Measurements from ENCODE around the gene ACAN.

Gene ACAN

GRCh38 chr15:88803241-88803919 lies at the start of gene ACAN:
ACAN (plus strand) TSS chr15:88803436; CDS start chr15:88836207, 32,771 bp downstream.
- in situ Hi-C loops (cut with MboI; ENCODE audit: low sequenced_read_pairs) = no loop called here

GRCh38 chr15:88756521-88756920 lies 46.7 kb upstream of the ACAN start:
- in situ Hi-C loops (cut with MboI; ENCODE audit: low sequenced_read_pairs) = no loop called here

GRCh38 chr15:88756921-88757320 lies 46.3 kb upstream of the ACAN start:
- in situ Hi-C loops (cut with MboI; ENCODE audit: low sequenced_read_pairs) = no loop called here

- in situ Hi-C loops (cut with MboI; ENCODE audit: low sequenced_read_pairs) = no loop called here
Measured at GRCh38 chr15:88759872-88760271, 43.4 kb upstream of the ACAN start.

GRCh38 chr15:88764448-88764847 lies 38.8 kb upstream of the ACAN start:
- in situ Hi-C loops (cut with MboI; ENCODE audit: low sequenced_read_pairs) = no loop called here

- in situ Hi-C loops (cut with MboI; ENCODE audit: low sequenced_read_pairs) = no loop called here
Measured at GRCh38 chr15:88765212-88765611, 38.0 kb upstream of the ACAN start.

GRCh38 chr15:88769161-88769971 lies 33.9 kb upstream of the ACAN start:
- in situ Hi-C loops (cut with MboI; ENCODE audit: low sequenced_read_pairs) = no loop called here

- in situ Hi-C loops (cut with MboI; ENCODE audit: low sequenced_read_pairs) = no loop called here
Measured at GRCh38 chr15:88775776-88776175, 27.5 kb upstream of the ACAN start.

GRCh38 chr15:88776646-88777045 lies 26.6 kb upstream of the ACAN start:
- in situ Hi-C loops (cut with MboI; ENCODE audit: low sequenced_read_pairs) = no loop called here

- in situ Hi-C loops (cut with MboI; ENCODE audit: low sequenced_read_pairs) = no loop called here
Measured at GRCh38 chr15:88779944-88780343, 23.3 kb upstream of the ACAN start.

- in situ Hi-C loops (cut with MboI; ENCODE audit: low sequenced_read_pairs) = no loop called here
Measured at GRCh38 chr15:88782465-88782864, 20.8 kb upstream of the ACAN start.

GRCh38 chr15:88785217-88785616 lies 18.0 kb upstream of the ACAN start:
- in situ Hi-C loops (cut with MboI; ENCODE audit: low sequenced_read_pairs) = no loop called here

GRCh38 chr15:88788036-88788435 lies 15.2 kb upstream of the ACAN start:
- in situ Hi-C loops (cut with MboI; ENCODE audit: low sequenced_read_pairs) = no loop called here

GRCh38 chr15:88788816-88789215 lies 14.4 kb upstream of the ACAN start:
- in situ Hi-C loops (cut with MboI; ENCODE audit: low sequenced_read_pairs) = no loop called here

GRCh38 chr15:88790486-88790885 lies 12.8 kb upstream of the ACAN start:
- in situ Hi-C loops (cut with MboI; ENCODE audit: low sequenced_read_pairs) = no loop called here

GRCh38 chr15:88791637-88792036 lies 11.6 kb upstream of the ACAN start:
- in situ Hi-C loops (cut with MboI; ENCODE audit: low sequenced_read_pairs) = no loop called here

GRCh38 chr15:88792342-88793282 lies 10.6 kb upstream of the ACAN start:
- in situ Hi-C loops (cut with MboI; ENCODE audit: low sequenced_read_pairs) = no loop called here

GRCh38 chr15:88794001-88794400 lies 9.2 kb upstream of the ACAN start:
- in situ Hi-C loops (cut with MboI; ENCODE audit: low sequenced_read_pairs) = no loop called here

GRCh38 chr15:88797663-88798339 lies 5.4 kb upstream of the ACAN start:
- in situ Hi-C loops (cut with MboI; ENCODE audit: low sequenced_read_pairs) = no loop called here

GRCh38 chr15:88799341-88799740 lies 3.9 kb upstream of the ACAN start:
- in situ Hi-C loops (cut with MboI; ENCODE audit: low sequenced_read_pairs) = no loop called here

GRCh38 chr15:88800026-88800425 lies 3.2 kb upstream of the ACAN start:
- in situ Hi-C loops (cut with MboI; ENCODE audit: low sequenced_read_pairs) = no loop called here

Measured in HL-60/S4 treated with phorbol 12-myristate 13-acetate at 8.2 ng/mL for 4 days and 3 days (cell line).